Endothelial cell of umbilical vein (primary cell): ENCODE data around the gene CAPNS1. TPM values are rescaled to one million over a fixed set of nuclear protein-coding genes. Genes with fewer than 3 reads are reported as not detected.

ENCODE experiments used
- BruUV-seq: library from RNA; stranded (reverse); fragments of 400-500 nt; replicated peaks from 2 replicates; lab custom pipeline; 2021; lab: Mats Ljungman, UMichigan
- CTCF ChIA-PET: fragments of 300-600, 350-600 bp; sonication (Branson Sonifier 250); formaldehyde crosslinking; loops from one replicate; lab custom pipeline; 2021; ENCODE audit warnings: antibody characterized with exemption, inconsistent platforms; lab: Charles Lee
- POLR2A ChIA-PET: fragments of 300-600, 350-600 bp; sonication (Branson Sonifier 250); formaldehyde crosslinking; loops from one replicate; lab custom pipeline; 2021; ENCODE audit warnings: antibody characterized with exemption, inconsistent platforms; lab: Charles Lee
- DNase-seq: peaks from one replicate; pipeline ENCODE4 v3.0.0-alpha.2; 2011; ENCODE audit warnings: low read depth, low spot score
- FAIRE-seq: peaks from 2 replicates; lab custom pipeline; 2011; peaks lifted over from hg19 to GRCh38; lab: Jason Lieb, UNC
- H2AFZ ChIP-seq: 2 replicates; pipeline ENCODE4 v1.6.0; 2012; ENCODE audit warnings: low read depth, low read length, control low read depth, inconsistent platforms
- H3K27ac ChIP-seq: 2 replicates; pipeline ENCODE4 v1.5.1; 2011; ENCODE audit warnings: low read depth, mild to moderate bottlenecking, control low read depth, low read length, moderate library complexity; ENCODE audit not compliant: insufficient read depth
- H3K27me3 ChIP-seq, 2 experiments: 2 replicates each; pipeline versions ENCODE4 v1.6.0 to v1.6.1; 2011; ENCODE audit warnings: low read length in 2 of 2, mixed read lengths in 1 of 2; ENCODE audit not compliant: control insufficient read depth in 2 of 2, insufficient read depth in 2 of 2
- H3K36me3 ChIP-seq, 2 experiments: 2 replicates in 1 of 2; 3 replicates in 1 of 2; pipeline ENCODE4 v1.5.1; 2011; ENCODE audit warnings: low read length in 2 of 2, mild to moderate bottlenecking in 1 of 2, moderate library complexity in 1 of 2; ENCODE audit not compliant: control insufficient read depth in 2 of 2, insufficient read depth in 2 of 2; ENCODE audit errors: extremely low read depth in 1 of 2
- H3K4me1 ChIP-seq: 3 replicates; pipeline ENCODE4 v1.5.1; 2011; ENCODE audit warnings: mild to moderate bottlenecking, low read length; ENCODE audit not compliant: control insufficient read depth, insufficient read depth; ENCODE audit errors: extremely low read depth
- H3K4me2 ChIP-seq: 2 replicates; pipeline ENCODE4 v1.6.1; 2011; ENCODE audit warnings: low read length, control low read depth, mixed read lengths; ENCODE audit not compliant: insufficient read depth
- H3K4me3 ChIP-seq, 3 experiments: fragments of 200-600 bp in 1 of 3; sonication (generic), shearing (Covaris generic) in 1 of 3; replicated peaks in 1 of 3; 2 replicates each; pipeline ENCODE4 v1.5.1; 2011 to 2016; ENCODE audit warnings: control low read depth in 3 of 3, low read length in 3 of 3, mild to moderate bottlenecking in 2 of 3, inconsistent platforms in 1 of 3, low read depth in 1 of 3, moderate library complexity in 1 of 3; ENCODE audit not compliant: insufficient read depth in 1 of 3
- H3K79me2 ChIP-seq: 2 replicates; pipeline ENCODE4 v1.6.0; 2012; ENCODE audit warnings: low read length, inconsistent platforms; ENCODE audit not compliant: control insufficient read depth, insufficient read depth
- H3K9ac ChIP-seq: replicated peaks from 2 replicates; pipeline ENCODE3; 2011; ENCODE audit warnings: low read length, control low read depth; ENCODE audit not compliant: insufficient read depth; ENCODE audit errors: extremely low read depth
- H3K9me1 ChIP-seq: replicated peaks from 3 replicates; pipeline ENCODE4 v1.6.0; 2011; ENCODE audit warnings: mild to moderate bottlenecking, low read length; ENCODE audit not compliant: control insufficient read depth, insufficient read depth; ENCODE audit errors: extremely low read depth
- H3K9me3 ChIP-seq: replicated peaks from 2 replicates; pipeline ENCODE4 v1.5.1; 2012; ENCODE audit warnings: low read length, inconsistent platforms; ENCODE audit not compliant: control insufficient read depth, insufficient read depth
- H4K20me1 ChIP-seq: replicated peaks from 2 replicates; pipeline ENCODE3; 2011; ENCODE audit warnings: mild to moderate bottlenecking, low read length; ENCODE audit not compliant: control insufficient read depth, insufficient read depth; ENCODE audit errors: extremely low read depth
- EZH2 ChIP-seq: IDR thresholded peaks from 2 replicates; pipeline ENCODE4 v1.6.1; 2012; ENCODE audit warnings: borderline replicate concordance, low read depth, mild to moderate bottlenecking, moderate library complexity, low read length, inconsistent platforms; ENCODE audit not compliant: severe bottlenecking
- FOS ChIP-seq: IDR thresholded peaks from 2 replicates; pipeline ENCODE4 v1.6.1; 2011; ENCODE audit warnings: mild to moderate bottlenecking, low read length, moderate library complexity, borderline replicate concordance; ENCODE audit not compliant: insufficient read depth
- GATA2 ChIP-seq: IDR thresholded peaks from 2 replicates; pipeline ENCODE4 v1.7.0; 2011; ENCODE audit warnings: low read depth, mild to moderate bottlenecking, moderate library complexity, mixed read lengths, low read length; ENCODE audit not compliant: insufficient read length, insufficient read depth
- JUN ChIP-seq: IDR thresholded peaks from 2 replicates; pipeline ENCODE4 v1.6.1; 2011; ENCODE audit warnings: borderline replicate concordance, low read depth; ENCODE audit not compliant: insufficient read length, insufficient read depth
- MYC ChIP-seq: IDR thresholded peaks from one replicate; pipeline ENCODE4 v1.6.1; 2011; ENCODE audit warnings: mild to moderate bottlenecking, low read depth, low read length
- POLR2A ChIP-seq: IDR thresholded peaks from 2 replicates; pipeline ENCODE4 v1.6.1; 2012; ENCODE audit warnings: low read depth, mild to moderate bottlenecking, control low read depth, low read length
- POLR2AphosphoS5 ChIP-seq: IDR thresholded peaks from 2 replicates; pipeline ENCODE4 v1.6.1; 2012; ENCODE audit warnings: low read depth, mild to moderate bottlenecking, control low read depth, low read length, moderate library complexity; ENCODE audit not compliant: insufficient read depth
- dilution Hi-C: fragments of 300-500 bp; cut with MboI; formaldehyde crosslinking; loops from one replicate; pipeline ENCODE4 v1.15.0; 2019; ENCODE audit warnings: low sequenced_read_pairs; ENCODE audit not compliant: extremely low pct_ligation_motif_present
- intact Hi-C: fragments of 100-400 bp; cut with micrococcal nuclease; formaldehyde crosslinking; loops from one replicate; pipeline ENCODE4 v1.10.0; 2022
- polyA plus RNA-seq, 4 experiments: library from polyadenylated mRNA; depleted of rRNA in 3 of 4; stranded (reverse) in 3 of 4; unstranded in 1 of 4; fragments of >200 nt; gene quantifications; 2 replicates each; pipeline versions ENCODE4 v1.2.1 to v1.2.3, GENCODE V29; 2011 to 2012; ENCODE audit warnings: missing spikeins in 1 of 4
- total RNA-seq: library from RNA; stranded (reverse); gene quantifications from 2 replicates; pipeline ENCODE4 v1.2.3, GENCODE V29; 2021
- TF ChIP-seq, protein P1 (sequence below): IDR thresholded peaks from 2 replicates; pipeline ENCODE4 v1.6.1; 2011; ENCODE audit not compliant: insufficient read depth, insufficient read length
- TF ChIP-seq, protein P2 (sequence below), 2 donors: IDR thresholded peaks; 1 replicate in 1 of 2; 2 replicates in 1 of 2; pipeline ENCODE4 v1.5.1; 2011; ENCODE audit warnings: low read length in 2 of 2, mild to moderate bottlenecking in 2 of 2, moderate library complexity in 2 of 2, control low read depth in 1 of 2, inconsistent platforms in 1 of 2, low read depth in 1 of 2; ENCODE audit not compliant: insufficient read depth in 1 of 2; ENCODE audit errors: extremely low read depth in 1 of 2

The CAPNS1 gene
- total and polyA plus RNA-seq, 2 donors (not counting 3 experiments of a cell fraction or from before 2014, with no cell fraction given), result 777 to 1,095 TPM

DNA sequence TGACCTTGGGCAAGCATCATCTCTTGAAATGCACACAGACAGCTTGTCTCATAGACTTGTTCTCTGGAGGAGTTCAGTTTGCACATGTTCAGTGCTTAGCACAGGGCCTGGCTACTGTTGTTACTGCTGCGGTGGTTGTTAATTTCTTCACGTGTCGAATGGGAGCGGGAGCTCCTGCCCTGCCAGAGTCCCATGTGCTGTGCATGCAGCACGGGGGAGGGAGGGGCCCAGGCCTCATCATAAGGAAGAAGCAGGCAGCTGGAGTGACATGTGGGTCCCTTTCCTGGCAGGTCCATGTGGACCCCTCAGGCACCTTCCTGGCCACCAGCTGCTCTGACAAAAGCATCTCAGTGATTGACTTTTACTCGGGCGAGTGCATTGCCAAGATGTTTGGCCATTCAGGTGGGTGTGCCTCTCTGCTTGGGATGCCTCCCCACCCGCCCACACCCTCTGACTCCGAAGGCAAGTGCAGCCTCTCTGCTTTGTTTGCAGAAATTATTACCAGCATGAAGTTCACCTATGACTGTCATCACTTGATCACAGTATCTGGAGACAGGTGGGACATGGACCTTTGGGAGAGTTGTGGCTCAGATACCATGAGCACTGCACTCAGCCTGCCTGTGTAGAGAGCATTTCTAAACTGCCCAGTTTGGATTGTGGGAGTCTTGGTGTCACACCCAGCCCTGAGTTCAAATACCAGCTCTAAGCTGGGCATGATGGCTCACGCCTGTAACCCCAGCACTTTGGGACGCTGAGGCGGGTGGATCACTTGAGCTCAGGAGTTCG, 48.8 kb upstream of the CAPNS1 start:
- ChIA-PET CTCF (interaction anchor here (1.5 kb wide), 1 partner anchor 30 kb away, joined by 4 read pairs; no protein-coding TSS in a partner anchor), POLR2A (no interaction called here)
- H3K27me3 ChIP-seq, result no peaks in the 10 kb centered on the region
- no peak overlapping the region for H3K9ac ChIP-seq
- H3K4me2 ChIP-seq, result no peak overlapping the region
- H3K4me1 ChIP-seq, result no peaks in the 10 kb centered on the region
- no peak for TF ChIP-seq MYC
- TF ChIP-seq EZH2, result no peak
- dilution Hi-C loops (no loop called here), intact Hi-C loops (no loop called here)
- BruUV-seq, result no TSS peak
- peaks cover 3 to 5% of the 10 kb centered on the region in 2 experiments for H3K36me3 ChIP-seq
- H3K4me3 ChIP-seq, result no peak overlapping the region
- no peak overlapping the region for H2AFZ ChIP-seq
- no peak overlapping the region for H3K27ac ChIP-seq
- H4K20me1 ChIP-seq, result no peaks in the 10 kb centered on the region
- DNase-seq (no peak), FAIRE-seq (no peak)
- no peaks in the 10 kb centered on the region for H3K9me1 ChIP-seq
- H3K79me2 ChIP-seq, result no peaks in the 10 kb centered on the region
- H3K9me3 ChIP-seq, result no peaks in the 10 kb centered on the region

DNA sequence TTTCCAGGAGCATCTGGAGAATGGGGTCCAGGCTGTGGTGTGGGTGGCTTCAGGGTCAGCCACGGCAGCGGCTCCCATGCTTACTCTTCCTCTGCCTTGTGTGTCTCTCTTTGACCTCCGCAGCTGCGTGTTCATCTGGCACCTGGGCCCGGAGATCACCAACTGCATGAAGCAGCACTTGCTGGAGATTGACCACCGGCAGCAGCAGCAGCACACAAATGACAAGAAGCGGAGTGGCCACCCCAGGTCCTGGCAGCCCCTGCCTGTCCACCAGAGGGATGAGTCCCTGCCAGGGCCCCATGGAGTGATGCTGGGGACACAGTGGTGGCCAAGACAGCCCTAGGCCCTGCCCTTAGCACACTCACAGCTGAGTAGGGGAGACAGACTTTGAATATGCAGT, 47.3 kb upstream of the CAPNS1 start:
- Histone ChIP-seq H3K9me3 (no peaks in the 10 kb centered on the region), H3K4me3 (no peak overlapping the region), H3K9me1 (no peaks in the 10 kb centered on the region), H4K20me1 (no peaks in the 10 kb centered on the region), H3K27ac (no peak overlapping the region), H3K79me2 (no peaks in the 10 kb centered on the region), H2AFZ (no peak overlapping the region), H3K4me2 (no peak overlapping the region), H3K4me1 (no peaks in the 10 kb centered on the region), H3K9ac (no peak overlapping the region), H3K27me3 (no peaks in the 10 kb centered on the region), H3K36me3 (peaks cover 3 to 5% of the 10 kb centered on the region in 2 experiments)
- dilution Hi-C loops (no loop called here), intact Hi-C loops (no loop called here)
- CTCF ChIA-PET, result interaction anchor here (1.5 kb wide), 1 partner anchor 32 kb away, joined by 4 read pairs; no protein-coding TSS in a partner anchor
- TF ChIP-seq, protein P1, sequence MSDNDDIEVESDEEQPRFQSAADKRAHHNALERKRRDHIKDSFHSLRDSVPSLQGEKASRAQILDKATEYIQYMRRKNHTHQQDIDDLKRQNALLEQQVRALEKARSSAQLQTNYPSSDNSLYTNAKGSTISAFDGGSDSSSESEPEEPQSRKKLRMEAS, result no peak
- TF ChIP-seq, protein P2, sequence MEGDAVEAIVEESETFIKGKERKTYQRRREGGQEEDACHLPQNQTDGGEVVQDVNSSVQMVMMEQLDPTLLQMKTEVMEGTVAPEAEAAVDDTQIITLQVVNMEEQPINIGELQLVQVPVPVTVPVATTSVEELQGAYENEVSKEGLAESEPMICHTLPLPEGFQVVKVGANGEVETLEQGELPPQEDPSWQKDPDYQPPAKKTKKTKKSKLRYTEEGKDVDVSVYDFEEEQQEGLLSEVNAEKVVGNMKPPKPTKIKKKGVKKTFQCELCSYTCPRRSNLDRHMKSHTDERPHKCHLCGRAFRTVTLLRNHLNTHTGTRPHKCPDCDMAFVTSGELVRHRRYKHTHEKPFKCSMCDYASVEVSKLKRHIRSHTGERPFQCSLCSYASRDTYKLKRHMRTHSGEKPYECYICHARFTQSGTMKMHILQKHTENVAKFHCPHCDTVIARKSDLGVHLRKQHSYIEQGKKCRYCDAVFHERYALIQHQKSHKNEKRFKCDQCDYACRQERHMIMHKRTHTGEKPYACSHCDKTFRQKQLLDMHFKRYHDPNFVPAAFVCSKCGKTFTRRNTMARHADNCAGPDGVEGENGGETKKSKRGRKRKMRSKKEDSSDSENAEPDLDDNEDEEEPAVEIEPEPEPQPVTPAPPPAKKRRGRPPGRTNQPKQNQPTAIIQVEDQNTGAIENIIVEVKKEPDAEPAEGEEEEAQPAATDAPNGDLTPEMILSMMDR (IDR thresholded peaks at IDR 0.05; ENCODE audit: extremely low read depth in 1 of 2, insufficient read depth in 1 of 2, low read depth in 1 of 2, low read length in 2 of 2), result no peak
- TF ChIP-seq GATA2 (no peak), POLR2A (no peak), EZH2 (no peak), MYC (no peak), FOS (no peak), POLR2AphosphoS5 (no peak), JUN (no peak)
- POLR2A ChIA-PET, result no interaction called here
- FAIRE-seq, result no peak
- BruUV-seq, result no TSS peak
- DNase-seq, result no peak
